Activated naive CD4-positive, alpha-beta T cell (primary cell): Measurements from ENCODE around the gene ADIPOR2.
"Not testable (repeated sequence)": the region's sequence is repeated elsewhere in the genome, so short reads cannot be mapped to it uniquely, and the experiment has no call there.

Source experiments
- DNase-seq, 4 experiments: peaks; one replicate each; lab custom pipeline; 2025; lab: John Stamatoyannopoulos, UW

The ADIPOR2 gene

GRCh38 chr12:1703771-1704722 is 13.2 kb downstream of the ADIPOR2 start:
- DNase-seq: no peak

- DNase-seq: no peak
Measured at GRCh38 chr12:1705774-1706631, 15.1 kb downstream of the ADIPOR2 start.

- DNase-seq: no peak
Measured at GRCh38 chr12:1706632-1706980, 15.7 kb downstream of the ADIPOR2 start.

- DNase-seq: no peak
Measured at GRCh38 chr12:1707051-1707450, 16.2 kb downstream of the ADIPOR2 start.

- DNase-seq: not testable (repeated sequence)
Measured at GRCh38 chr12:1709968-1710367, 19.1 kb downstream of the ADIPOR2 start.

GRCh38 chr12:1710870-1711269 is 20.0 kb downstream of the ADIPOR2 start:
- DNase-seq: not testable (repeated sequence)

- DNase-seq: not testable (repeated sequence)
Measured at GRCh38 chr12:1711536-1712211, 20.8 kb downstream of the ADIPOR2 start.

- not testable (repeated sequence) for DNase-seq
Measured at GRCh38 chr12:1712305-1712704, 21.4 kb downstream of the ADIPOR2 start.

- not testable (repeated sequence) for DNase-seq
Measured at GRCh38 chr12:1712852-1713251, 22.0 kb downstream of the ADIPOR2 start.

GRCh38 chr12:1713783-1714348 is 23.0 kb downstream of the ADIPOR2 start:
- not testable (repeated sequence) for DNase-seq

GRCh38 chr12:1715459-1715858 is 24.6 kb downstream of the ADIPOR2 start:
- not testable (repeated sequence) for DNase-seq

GRCh38 chr12:1716215-1716862 is 25.5 kb downstream of the ADIPOR2 start:
- DNase-seq: no peak

- DNase-seq: no peak
Measured at GRCh38 chr12:1716911-1717310, 26.0 kb downstream of the ADIPOR2 start.

GRCh38 chr12:1719139-1719538 is 28.3 kb downstream of the ADIPOR2 start:
- DNase-seq: no peak

- DNase-seq: no peak
Measured at GRCh38 chr12:1720494-1720893, 29.6 kb downstream of the ADIPOR2 start.

GRCh38 chr12:1723721-1724120 is 32.9 kb downstream of the ADIPOR2 start:
- no peak for DNase-seq

GRCh38 chr12:1724250-1724649 is 33.4 kb downstream of the ADIPOR2 start:
- DNase-seq: no peak

- DNase-seq: no peak
Measured at GRCh38 chr12:1726753-1727152, 35.9 kb downstream of the ADIPOR2 start.

GRCh38 chr12:1728824-1729223 is 38.0 kb downstream of the ADIPOR2 start:
- DNase-seq: no peak

- DNase-seq: no peak
Measured at GRCh38 chr12:1731019-1731687, 40.3 kb downstream of the ADIPOR2 start.

- DNase-seq: not testable (repeated sequence)
Measured at GRCh38 chr12:1731688-1732078, 40.8 kb downstream of the ADIPOR2 start.
